Esophagus (tissue), 2 donors: ENCODE results near the gene GET3. TPM values are rescaled to one million over a fixed set of nuclear protein-coding genes. Genes with fewer than 3 reads are reported as not detected.
"Not testable (repeated sequence)": the region's sequence is repeated elsewhere in the genome, so short reads cannot be mapped to it uniquely, and the experiment has no call there.

ENCODE experiments used
- H3K27ac ChIP-seq, 2 donors: one replicate each; pipeline ENCODE4 v1.5.1; 2013; ENCODE audit warnings: low read depth in 2 of 2, mild to moderate bottlenecking in 2 of 2, inconsistent platforms in 1 of 2, low read length in 1 of 2, moderate library complexity in 1 of 2
- H3K27me3 ChIP-seq, 2 donors: one replicate each; pipeline ENCODE4 v1.6.1; 2013; ENCODE audit warnings: low read length in 2 of 2, control low read depth in 1 of 2, mild to moderate bottlenecking in 1 of 2; ENCODE audit not compliant: insufficient read depth in 2 of 2, control insufficient read depth in 1 of 2
- H3K36me3 ChIP-seq, 2 donors: one replicate each; pipeline ENCODE4 v1.6.1; 2013; ENCODE audit warnings: low read length in 1 of 2; ENCODE audit not compliant: control insufficient read depth in 2 of 2, insufficient read depth in 2 of 2
- H3K4me1 ChIP-seq, 2 donors: one replicate each; pipeline ENCODE4 v1.6.1; 2013; ENCODE audit warnings: low read length in 1 of 2; ENCODE audit not compliant: control insufficient read depth in 2 of 2, insufficient read depth in 2 of 2
- H3K4me3 ChIP-seq, 2 donors: one replicate each; pipeline ENCODE4 v1.5.1; 2013; ENCODE audit warnings: low read length in 2 of 2, mild to moderate bottlenecking in 2 of 2, low read depth in 1 of 2, moderate library complexity in 1 of 2
- H3K9me3 ChIP-seq, 2 donors: one replicate each; pipeline ENCODE4 v1.6.1; 2013; ENCODE audit warnings: mild to moderate bottlenecking in 2 of 2, low read depth in 1 of 2, low read length in 1 of 2, moderate library complexity in 1 of 2; ENCODE audit not compliant: control insufficient read depth in 2 of 2, insufficient read depth in 1 of 2
- WGBS, 2 donors: extraction: QIAGEN DNeasy Blood & Tissue Kit; methylation state at CpG; one replicate each; pipeline ENCODE4 v1.1.7; 2013; 5-methylcytosine and 5-hydroxymethylcytosine counted together
- polyA plus RNA-seq, 2 donors: library from polyadenylated mRNA; stranded (reverse); fragments of 200-250 nt; gene quantifications; one replicate each; pipeline ENCODE4 v1.2.3, GENCODE V29; 2013
- donor health status: healthy with polysubstance abuse.
- donor health status: Bipolar disorder and iron deficiency.

Gene GET3
- polyA plus RNA-seq, 2 donors, result 46.2 to 74.1 TPM

DNA sequence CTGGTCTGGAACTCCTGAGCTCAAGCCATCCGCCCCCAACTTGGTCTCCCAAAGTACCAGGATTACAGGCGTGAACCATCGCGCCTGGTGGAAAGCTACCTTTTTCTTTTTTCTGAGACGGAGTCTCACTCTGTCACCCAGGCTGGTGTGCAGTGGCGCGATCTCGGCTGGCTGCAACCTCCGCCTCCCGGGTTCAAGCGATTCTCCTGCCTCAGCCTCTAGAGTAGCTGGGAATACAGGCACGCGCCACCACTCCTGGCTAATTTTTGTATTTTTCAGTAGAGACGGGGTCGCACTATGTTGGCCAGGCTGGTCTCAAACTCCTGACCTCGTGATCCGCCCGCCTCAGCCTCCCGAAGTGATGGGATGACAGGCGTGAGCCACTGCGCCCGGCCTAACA is 39.9 kb upstream of the GET3 start:
- 95% methylated on average over 22 of the region's 22 CpGs for WGBS, 2 donors
- not testable (repeated sequence) for H3K4me1 ChIP-seq, H3K27ac ChIP-seq, H3K27me3 ChIP-seq, H3K9me3 ChIP-seq
- Histone ChIP-seq H3K4me3 (peak overlapping the region in 1 of 2 donors; percentile 62), H3K36me3 (peaks cover 18 to 22% of the 10 kb centered on the region in 2 donors)

DNA sequence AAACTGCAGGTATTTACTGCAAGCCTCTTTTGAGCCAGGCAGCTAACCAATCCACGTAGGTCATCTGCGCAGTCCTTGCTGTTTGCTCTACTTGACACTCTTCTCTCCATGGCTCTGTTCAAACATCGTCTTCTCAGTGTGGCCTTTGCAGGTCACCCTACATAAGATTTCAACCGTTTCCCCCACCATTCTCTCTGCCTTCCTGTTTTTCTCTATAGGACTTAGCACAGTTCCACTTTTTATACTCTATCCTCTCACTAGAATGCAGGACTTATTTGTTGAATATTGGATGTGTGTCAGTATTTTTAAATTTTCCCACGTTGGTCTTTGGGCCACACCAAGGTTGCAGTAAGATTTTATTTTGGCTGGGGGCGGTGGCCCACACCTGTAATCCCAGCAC is 39.2 kb upstream of the GET3 start:
- H3K36me3 ChIP-seq, result peaks cover 18 to 27% of the 10 kb centered on the region in 2 donors
- no peak overlapping the region for H3K4me3 ChIP-seq
- H3K27me3 ChIP-seq, result no peaks in the 10 kb centered on the region
- peaks cover 5 to 8% of the 10 kb centered on the region in 2 donors for H3K4me1 ChIP-seq
- no peaks in the 10 kb centered on the region for H3K9me3 ChIP-seq
- WGBS, 2 donors, result 76 to 83% methylated on average over 6 of the region's 6 CpGs
- no peak overlapping the region for H3K27ac ChIP-seq

DNA sequence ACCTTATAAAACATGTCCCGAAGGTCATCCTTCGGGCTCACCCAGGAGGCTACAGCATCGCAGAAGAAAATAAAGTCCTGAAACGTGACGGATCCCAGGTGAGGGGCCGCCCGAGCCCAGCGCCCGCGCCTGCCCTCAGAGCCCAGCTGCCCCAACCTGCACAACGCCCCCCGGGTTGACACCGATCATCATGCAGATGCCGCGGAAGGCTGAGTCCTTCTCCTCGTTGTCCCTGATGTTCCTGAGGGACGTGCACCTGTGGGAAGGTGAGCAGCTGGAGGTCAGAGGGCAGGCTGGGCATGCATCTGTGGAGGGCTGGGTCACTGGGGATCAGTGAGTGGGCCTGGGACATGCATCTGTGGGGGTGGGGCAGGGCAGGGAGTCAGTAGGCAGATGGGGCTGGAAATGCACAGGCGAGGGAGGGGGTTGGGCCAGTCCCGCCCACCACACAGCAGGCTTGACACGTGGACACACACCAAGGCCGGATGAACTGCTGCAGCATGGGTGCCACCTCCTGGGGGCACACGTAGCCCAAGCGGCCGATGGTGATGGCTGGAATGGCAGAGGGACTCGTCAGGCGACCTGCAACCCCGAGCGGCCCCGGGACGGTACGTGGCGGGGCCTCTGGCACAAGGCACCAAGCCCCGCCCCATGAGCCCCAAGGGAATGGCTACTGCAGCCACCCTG is 35.6 kb upstream of the GET3 start:
- no peak overlapping the region for H3K4me3 ChIP-seq
- 88% methylated on average over 29 to 33 of the region's 33 CpGs for WGBS, 2 donors
- H3K36me3 ChIP-seq, result peaks cover 34 to 50% of the 10 kb centered on the region in 2 donors

DNA sequence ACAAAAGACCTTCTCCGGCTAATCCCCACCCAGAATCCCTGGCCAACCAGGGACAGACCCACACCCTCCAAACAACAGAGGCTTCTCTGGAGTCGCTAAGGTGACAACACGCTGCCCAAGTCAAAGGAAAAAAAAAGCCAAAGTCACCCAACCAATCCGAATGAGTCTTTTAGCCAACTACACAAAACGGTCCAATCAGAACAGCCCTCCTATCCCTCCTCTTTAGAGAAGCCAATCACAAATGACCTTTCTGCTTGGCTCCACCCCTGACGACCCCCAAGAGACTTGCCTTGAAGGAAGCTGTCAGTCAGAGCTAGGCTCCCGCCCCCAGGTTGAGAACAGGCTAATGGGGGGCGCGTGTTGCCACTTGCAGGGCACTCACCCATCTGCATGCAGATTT is 34.3 kb upstream of the GET3 start:
- peaks cover 34 to 50% of the 10 kb centered on the region in 2 donors for H3K36me3 ChIP-seq
- no peak overlapping the region for H3K27ac ChIP-seq
- H3K9me3 ChIP-seq, result no peaks in the 10 kb centered on the region
- 65 to 70% methylated on average over 9 of the region's 9 CpGs for WGBS, 2 donors
- H3K4me1 ChIP-seq, result no peaks in the 10 kb centered on the region
- H3K27me3 ChIP-seq, result no peaks in the 10 kb centered on the region
- no peak overlapping the region for H3K4me3 ChIP-seq

More for the DNA sequence above, 35.6 kb upstream of the GET3 start:
- Histone ChIP-seq H3K27ac (no peak overlapping the region), H3K9me3 (no peaks in the 10 kb centered on the region), H3K27me3 (no peaks in the 10 kb centered on the region), H3K4me1 (peaks cover 0 to 3% of the 10 kb centered on the region in 2 donors)

DNA sequence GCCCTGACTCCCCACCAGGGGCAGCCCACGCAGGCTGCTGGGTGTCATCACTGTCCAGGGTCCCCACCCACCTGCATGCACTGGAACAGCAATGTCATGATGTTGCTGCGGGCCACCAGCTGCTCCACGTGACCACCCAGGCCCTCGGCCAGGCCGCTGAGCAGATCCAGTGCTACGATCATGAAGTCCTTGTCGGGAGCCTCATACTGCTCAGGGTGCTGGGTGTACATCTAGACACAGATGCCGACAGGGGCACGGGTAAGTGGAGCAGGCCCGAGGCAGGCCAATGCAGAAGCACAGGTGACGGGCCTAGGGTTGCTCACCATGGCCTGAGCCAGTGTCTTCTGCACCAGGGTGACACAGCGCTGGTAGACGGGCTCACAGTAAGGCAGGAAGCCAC is 32.1 kb upstream of the GET3 start:
- WGBS, 2 donors, result 92 to 93% methylated on average over 13 of the region's 13 CpGs

DNA sequence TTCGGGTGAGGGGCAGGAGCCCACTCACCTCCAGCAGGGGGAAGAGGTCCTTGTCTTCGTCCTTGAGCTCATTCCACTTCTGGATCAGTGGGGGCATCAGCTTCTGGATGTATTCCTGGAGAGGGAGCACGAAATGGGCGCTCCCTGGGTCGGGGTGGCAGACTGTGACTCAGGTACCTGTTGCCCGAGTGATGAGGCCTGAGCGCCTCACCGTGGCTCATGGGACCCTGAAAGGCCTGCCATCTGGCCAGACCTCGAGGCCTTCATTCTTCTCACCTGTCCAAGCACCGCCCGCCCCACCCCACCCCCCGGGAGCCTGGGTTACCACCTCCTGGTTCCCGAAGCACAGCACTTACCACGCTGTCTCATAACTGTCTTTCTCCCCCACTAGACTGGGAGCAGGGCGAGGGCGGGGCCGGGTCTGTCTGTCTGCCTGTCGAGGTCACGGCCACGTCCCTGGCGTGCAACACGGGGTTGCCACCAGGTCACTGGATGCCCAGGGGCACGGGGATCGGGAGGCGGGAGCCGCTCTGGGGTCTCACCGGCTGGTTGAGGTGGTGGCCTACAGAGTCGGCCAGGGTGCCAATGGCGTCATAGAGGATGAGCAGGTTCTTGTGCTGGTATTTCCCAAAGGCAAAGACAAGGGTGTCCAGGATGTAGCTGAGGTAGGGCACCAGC is 31.5 kb upstream of the GET3 start:
- Histone ChIP-seq H3K27me3 (no peaks in the 10 kb centered on the region), H3K4me3 (no peak overlapping the region), H3K27ac (no peak overlapping the region), H3K36me3 (peaks cover 33 to 58% of the 10 kb centered on the region in 2 donors), H3K9me3 (no peaks in the 10 kb centered on the region), H3K4me1 (no peaks in the 10 kb centered on the region)
- 90 to 92% methylated on average over 29 of the region's 29 CpGs for WGBS, 2 donors

More for the DNA sequence above, 32.1 kb upstream of the GET3 start:
- Histone ChIP-seq H3K9me3 (no peaks in the 10 kb centered on the region), H3K27me3 (no peaks in the 10 kb centered on the region), H3K27ac (no peak overlapping the region), H3K4me1 (no peaks in the 10 kb centered on the region), H3K4me3 (no peak overlapping the region), H3K36me3 (peaks cover 36 to 58% of the 10 kb centered on the region in 2 donors)

DNA sequence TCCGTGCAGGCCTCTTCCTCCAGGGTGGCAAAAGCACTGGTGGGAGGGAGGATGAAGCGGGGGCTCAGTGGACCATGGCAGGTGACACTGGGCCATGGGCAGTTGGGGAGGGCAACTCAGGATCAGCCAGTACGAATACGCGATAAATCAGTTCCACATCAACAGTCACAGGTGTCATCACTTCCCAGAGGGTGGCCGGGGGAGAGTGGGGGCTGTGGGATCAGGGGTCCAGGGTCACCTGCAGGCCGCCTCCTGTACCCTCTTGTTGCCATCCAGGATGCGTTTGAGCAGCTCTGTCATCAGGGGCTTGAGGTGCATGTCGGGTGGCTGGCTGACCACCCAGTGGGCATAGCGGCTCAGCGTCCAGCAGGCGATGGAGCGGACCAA is 31.0 kb upstream of the GET3 start:
- peaks cover 31 to 56% of the 10 kb centered on the region in 2 donors for H3K36me3 ChIP-seq
- no peak overlapping the region for H3K27ac ChIP-seq
- H3K9me3 ChIP-seq, result no peaks in the 10 kb centered on the region
- H3K27me3 ChIP-seq, result no peaks in the 10 kb centered on the region
- H3K4me1 ChIP-seq, result no peaks in the 10 kb centered on the region
- WGBS, 2 donors, result 93 to 95% methylated on average over 13 of the region's 13 CpGs
- no peak overlapping the region for H3K4me3 ChIP-seq

DNA sequence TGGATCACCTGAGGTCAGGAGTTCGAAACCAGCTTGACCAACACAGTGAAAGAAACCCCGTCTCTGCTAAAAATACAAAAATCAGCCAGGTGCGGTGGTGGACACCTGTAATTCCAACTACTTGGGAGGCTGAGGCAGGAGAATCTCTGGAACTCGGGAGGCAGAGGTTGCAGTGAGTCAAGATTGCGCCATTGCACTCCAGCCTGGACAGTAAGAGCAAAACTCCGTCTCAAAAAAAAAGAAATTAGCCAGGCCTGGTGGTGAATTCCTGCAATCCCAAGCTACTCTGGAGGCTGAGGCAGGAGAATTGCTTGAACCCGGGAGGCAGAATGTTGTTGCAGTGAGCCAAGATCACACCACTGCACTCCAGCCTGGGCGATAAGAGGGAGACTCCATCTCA is 28.7 kb upstream of the GET3 start:
- Histone ChIP-seq H3K9me3 (no peaks in the 10 kb centered on the region), H3K27ac (no peak overlapping the region), H3K4me1 (no peaks in the 10 kb centered on the region), H3K27me3 (no peaks in the 10 kb centered on the region), H3K36me3 (peaks cover 25 to 44% of the 10 kb centered on the region in 2 donors), H3K4me3 (no peak overlapping the region)
- 94 to 95% methylated on average over 8 of the region's 8 CpGs for WGBS, 2 donors

DNA sequence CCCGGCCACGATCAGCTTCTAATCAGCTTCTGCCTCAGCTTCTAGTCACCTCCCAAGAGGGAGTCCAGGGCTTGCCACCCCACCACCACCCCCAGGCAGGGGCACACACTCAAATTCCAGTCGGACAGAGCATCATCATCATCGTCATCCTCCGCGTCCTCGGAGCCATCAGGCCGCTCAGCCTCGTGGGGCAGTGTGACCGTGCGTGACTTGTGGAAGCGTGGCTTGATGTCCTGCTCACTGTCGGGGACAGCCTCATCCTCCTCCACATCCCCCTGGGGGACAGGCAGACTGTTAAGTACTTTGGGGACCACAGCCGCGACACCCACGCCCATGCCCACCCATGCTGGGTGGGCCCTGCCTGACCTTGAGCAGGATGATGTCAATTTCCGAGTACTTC is 26.1 kb upstream of the GET3 start:
- 93 to 94% methylated on average over 17 of the region's 17 CpGs for WGBS, 2 donors
- no peaks in the 10 kb centered on the region for H3K9me3 ChIP-seq
- H3K27ac ChIP-seq, result no peak overlapping the region
- H3K27me3 ChIP-seq, result no peaks in the 10 kb centered on the region
- no peak overlapping the region for H3K4me3 ChIP-seq
- no peaks in the 10 kb centered on the region for H3K4me1 ChIP-seq
- H3K36me3 ChIP-seq, result peaks cover 23 to 45% of the 10 kb centered on the region in 2 donors

DNA sequence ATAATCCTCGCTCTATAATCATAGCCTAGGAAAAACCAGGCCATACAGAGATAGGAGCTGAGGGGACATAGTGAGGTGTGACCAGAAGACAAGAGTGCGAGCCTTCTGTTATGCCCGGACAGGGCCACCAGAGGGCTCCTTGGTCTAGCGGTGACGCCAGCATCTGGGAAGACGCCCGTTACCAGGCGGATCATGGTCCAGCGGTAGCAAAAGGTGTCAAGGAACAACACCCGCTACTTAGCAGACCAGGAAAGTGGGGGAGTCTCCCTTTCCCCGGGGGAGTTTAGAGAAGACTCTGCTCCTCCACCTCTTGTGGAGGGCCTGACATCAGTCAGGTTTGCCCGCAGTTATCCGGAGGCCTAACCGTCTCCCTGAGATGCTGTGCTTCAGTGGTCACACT is 25.2 kb upstream of the GET3 start:
- 41 to 64% methylated on average over 9 to 12 of the region's 14 CpGs for WGBS, 2 donors
- H3K27ac ChIP-seq, H3K27me3 ChIP-seq, H3K9me3 ChIP-seq, H3K4me3 ChIP-seq, H3K4me1 ChIP-seq: not testable (repeated sequence)
- peaks cover 19 to 42% of the 10 kb centered on the region in 2 donors for H3K36me3 ChIP-seq
